Measurements from ENCODE around the gene OR6N1.

OR6N1 gene, protein sequence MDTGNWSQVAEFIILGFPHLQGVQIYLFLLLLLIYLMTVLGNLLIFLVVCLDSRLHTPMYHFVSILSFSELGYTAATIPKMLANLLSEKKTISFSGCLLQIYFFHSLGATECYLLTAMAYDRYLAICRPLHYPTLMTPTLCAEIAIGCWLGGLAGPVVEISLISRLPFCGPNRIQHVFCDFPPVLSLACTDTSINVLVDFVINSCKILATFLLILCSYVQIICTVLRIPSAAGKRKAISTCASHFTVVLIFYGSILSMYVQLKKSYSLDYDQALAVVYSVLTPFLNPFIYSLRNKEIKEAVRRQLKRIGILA

DNA sequence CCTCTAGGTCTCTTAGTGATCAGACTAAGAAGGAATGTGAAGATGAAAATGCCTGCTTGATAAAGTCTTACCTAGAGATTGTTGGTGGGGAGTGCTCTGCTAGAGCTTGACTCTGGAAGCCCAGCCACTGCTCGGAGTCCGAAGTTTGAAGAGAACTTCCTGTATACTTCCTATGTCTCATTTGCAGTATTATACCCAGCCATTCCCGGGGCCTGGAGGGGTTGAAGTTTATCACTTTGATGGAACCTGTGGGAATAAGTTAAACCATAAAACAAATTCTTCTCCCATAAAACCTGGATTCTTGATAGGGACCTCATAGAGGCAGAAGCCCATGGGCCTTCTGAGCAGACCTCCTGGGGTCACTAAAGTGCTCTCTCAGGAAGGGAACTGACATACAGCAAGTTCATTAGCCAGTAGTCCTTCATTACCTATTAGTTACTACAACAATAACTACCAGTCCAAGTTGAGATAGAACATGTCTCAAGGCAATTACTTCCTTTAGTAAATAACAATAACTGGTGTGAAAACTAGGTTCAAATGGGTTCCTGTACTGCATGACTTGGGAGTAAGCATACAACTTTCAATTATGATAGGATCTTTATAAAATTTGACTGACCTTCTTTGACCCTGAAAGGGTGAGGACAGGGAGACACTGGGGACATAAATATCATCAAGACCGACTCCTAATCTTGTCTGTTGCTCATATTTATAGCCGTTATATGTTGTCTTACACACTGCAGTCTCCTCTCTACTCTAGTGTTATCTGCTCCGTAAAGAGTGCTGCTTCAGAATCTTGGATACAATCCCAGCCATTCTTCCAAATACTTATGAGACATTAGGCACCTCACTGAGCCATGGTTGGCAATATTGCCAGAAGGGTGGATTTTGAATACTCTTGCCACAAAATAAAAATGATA lies at the start of gene OR6N1:
TSS of gene OR6N1 (minus strand) at position 246 of the 917 bp plus-strand sequence. CDS start 5,513 bp downstream, outside the sequence.
- no peak for DNase-seq

DNA sequence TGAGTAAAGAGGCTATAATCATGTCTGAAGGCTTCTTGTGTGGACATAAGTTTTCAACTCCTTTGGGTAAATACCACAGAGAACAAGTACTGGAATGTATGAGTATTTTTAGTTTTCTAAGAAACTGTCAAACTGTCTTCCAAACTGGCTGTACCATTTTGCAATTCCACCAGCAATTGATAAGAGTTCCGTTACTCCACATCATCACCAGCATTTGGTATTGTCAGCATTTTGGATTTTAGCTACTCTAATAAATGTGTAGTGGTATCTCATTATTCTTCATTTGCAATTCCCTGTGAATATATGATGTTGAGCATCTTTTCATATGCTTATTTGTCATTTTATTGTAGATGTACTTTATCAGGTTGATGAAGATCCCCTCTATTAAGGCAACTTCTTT lies 49.7 kb upstream of the OR6N1 start:
- DNase-seq, result no peak

DNA sequence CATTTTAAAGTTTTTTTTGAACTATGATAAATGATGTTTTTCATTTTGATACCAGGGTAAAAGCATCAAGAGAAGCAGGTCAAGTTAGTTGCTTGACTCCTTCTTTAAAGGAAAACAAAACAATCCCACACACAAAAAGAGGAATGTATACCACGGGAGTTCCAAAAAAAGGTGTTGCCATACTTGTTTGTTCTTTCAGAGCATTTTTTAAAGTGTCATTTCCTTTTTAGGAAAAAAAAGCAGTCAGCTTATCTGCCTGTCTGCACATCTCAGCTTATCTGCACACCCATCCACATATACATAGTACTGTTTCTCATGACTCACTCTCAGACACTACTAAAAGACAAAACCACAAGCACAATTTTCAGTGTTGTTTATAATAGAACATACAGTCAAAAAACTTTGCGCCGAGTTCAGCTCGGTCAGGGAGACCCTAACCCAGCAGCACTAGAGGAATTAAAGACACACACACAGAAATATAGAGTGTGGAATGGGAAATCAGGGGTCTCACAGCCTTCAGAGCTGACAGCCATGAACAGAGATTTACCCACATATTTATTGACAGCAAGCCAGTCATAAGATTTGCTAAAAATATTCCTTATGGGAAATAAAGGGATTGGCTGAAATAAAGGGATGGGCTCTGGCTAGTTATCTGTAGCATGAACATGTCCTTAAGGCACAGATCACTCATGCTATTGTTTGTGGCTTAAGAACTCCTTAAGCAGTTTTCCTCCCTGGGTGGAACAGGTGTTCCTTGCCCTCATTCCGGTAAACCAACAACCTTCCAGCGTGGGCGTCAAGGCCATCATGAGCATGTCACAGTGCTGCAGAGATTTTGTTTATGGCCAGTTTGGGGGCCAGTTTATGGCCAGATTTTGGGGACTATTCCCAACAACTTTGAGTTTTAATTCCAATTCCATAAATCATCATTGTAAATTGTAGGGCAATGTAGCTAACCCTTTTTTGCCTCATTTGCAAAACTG lies 47.8 kb upstream of the OR6N1 start:
- no peak for DNase-seq

DNA sequence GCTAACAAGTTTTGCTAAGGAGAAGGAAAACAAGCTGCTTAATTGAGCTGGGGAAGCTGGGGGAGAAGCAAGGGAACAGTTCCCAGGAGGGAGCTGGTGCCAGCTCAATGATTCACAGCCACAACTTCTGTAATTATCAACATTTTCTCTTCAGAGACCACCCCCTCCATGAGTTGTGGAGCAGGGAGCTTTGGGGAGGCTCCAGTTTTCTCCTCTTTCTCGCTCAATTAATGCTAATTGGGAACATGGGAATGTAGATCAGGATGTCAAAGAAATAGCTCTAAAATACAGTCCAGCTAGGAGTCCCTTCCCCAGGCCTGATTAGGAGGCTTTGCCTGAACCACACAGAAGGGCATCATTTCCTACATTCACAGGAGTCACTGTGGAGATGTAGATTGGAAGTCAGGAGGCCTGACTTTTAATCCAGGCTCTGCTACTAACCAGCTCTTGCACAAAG lies 47.0 kb upstream of the OR6N1 start:
- DNase-seq, result no peak

DNA sequence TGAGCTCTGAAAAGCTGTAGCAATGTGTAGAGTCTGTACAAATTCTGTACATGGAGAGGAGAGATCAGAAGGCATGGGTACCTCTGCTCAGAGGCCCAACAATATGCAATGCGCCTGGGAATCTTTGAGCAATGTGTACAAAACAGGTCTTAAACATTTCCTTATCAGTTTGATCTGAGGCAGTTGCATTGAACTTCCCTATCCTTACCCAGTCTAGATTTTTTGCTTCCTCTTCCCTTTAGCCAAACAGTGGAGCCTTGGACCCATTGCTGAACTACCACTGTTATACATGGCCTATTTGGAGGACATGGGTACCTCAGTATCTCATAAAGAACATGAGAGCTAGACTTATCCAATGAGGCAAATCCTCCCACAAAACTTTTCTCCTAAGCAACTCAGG lies 46.6 kb upstream of the OR6N1 start:
- no peak for DNase-seq

DNA sequence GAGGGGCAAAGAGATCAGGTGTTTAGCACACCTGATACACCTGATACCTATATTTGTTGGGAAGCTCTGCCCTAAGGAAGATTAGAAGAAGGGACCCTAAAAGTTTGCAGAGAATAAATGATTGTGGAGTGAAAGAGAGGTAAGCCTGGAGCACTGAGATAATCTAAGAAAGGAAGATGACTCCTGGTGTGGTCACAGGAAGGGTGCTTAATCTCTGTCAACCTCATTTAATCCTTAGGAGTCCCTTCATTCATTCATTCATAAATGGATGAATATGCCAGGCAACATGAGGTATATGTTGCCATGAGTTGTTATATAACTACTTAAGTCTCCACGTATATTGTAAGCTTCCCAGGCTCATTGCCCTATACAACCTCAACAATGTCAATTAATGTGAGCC lies 43.0 kb upstream of the OR6N1 start:
- DNase-seq, result no peak

DNA sequence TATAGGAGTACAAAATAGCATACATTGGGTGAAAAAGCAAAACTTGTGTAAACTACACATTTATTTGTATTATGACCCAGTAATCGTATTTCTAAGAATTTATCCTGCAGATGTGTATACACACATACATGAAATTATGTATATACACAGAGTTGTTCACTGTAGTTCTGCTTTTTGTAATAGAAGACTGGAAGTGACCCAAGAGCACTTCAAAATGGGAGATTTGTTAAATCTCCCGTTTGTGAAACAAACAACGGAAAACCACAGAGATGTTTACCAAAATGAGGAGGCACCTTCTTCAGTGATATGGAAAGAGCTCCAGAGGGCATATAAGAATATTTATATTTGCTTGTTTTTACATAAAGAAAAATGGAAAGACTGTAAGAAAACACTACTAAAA lies 41.2 kb upstream of the OR6N1 start:
- DNase-seq, result no peak

DNA sequence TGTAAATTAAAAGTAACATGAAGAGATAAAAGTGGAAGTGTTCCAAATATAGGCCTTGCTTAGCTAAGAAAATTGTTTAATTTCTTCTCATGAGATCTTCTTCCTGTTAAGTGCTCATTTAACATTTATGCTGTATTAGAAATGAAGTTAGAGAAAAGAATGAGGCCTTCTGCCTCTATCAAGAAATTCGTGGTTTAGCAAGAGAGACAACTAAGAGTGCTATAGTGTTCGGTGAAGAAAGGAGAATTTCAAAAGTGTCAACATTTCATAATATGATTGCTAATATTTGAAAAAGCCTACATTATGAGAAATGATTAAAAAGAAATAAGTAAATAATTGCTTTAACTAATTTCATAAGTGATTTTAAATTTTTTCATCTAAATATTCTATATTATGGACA lies 40.3 kb upstream of the OR6N1 start:
- no peak for DNase-seq

DNA sequence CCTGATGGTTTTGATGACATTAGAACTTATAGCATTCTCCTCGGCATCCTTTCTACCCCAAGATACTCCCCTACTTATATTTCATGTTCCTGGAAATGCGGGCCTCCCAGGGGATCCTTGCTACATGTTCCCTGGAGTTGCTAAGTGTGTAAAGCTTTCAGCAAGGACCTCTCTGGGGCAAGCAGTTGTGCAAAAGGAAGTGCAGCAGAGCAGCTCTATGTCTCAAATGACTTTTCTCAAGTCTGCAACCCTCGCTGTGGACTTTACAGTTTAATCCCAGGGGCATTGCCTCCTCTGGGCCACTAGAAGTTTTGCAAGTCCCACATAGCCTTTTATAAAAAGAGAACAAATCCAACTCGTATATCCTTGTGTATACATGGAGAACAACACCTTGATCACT lies 38.3 kb upstream of the OR6N1 start:
- DNase-seq, result no peak

DNA sequence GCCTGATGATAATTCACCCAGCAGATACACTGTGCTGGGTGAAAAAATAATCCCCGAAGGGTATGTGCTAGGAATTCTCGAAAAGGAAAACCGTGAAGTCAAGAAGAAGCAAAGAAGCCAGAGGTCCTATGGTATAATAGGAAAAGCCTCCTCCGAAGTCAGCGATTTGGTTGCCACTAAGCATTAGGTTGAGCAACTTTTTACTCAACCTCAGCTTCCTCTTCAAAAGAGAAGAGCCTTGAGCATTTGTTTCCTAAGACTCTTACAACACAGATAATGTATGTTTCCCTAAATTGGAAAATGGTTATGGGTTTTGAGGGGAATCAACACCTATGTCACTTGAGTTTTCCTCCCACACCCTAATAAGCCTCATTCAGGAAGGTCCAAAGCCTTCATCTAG lies 37.9 kb upstream of the OR6N1 start:
- DNase-seq, result no peak

DNA sequence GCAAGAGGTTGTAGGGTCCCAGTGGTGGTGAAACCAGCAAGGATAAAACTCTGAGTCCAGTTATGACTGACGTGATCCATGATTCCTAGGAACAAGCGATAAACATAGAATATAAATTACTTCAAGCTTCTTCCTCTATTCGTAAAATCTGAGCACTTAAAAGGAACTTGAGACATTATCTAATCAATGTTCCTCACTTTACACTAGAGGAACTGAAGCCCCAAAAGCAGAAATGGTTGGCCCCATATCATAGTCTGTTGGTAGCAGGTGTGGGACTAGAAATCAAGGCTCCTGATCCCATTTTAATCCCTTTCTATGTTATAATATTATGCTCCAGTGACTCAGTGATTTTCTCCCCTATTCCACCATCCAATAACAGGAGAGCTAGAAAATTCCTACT lies 37.3 kb upstream of the OR6N1 start:
- DNase-seq, result no peak

DNA sequence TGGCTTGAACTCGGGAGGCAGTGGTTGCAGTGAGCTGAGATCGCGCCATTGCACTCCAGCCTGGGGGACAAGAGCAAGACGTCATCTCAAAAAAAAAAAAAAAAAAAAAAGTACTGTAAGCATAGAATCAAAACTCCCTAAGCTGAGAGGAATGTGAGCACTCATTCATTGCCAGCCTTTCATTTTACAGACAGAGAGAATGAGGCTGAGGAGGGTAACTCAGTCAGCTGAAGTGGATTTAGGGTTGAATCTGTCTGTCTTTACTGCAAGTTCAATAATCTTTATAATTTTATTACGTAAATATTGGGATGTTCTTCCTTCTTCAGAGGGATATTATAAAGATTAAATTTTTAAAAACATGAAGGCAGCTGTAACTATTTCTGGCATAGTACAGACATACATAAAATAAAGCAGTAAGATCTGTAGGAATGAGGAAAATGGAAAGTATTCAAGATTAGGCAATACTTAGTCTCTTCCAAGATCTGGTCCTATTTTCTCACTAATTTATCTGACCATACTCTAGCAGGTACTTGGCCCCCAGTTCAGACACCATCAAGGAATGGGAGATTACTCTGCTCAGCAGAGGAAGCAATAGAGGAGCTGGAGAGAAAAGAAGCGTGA lies 35.0 kb upstream of the OR6N1 start:
- no peak for DNase-seq

DNA sequence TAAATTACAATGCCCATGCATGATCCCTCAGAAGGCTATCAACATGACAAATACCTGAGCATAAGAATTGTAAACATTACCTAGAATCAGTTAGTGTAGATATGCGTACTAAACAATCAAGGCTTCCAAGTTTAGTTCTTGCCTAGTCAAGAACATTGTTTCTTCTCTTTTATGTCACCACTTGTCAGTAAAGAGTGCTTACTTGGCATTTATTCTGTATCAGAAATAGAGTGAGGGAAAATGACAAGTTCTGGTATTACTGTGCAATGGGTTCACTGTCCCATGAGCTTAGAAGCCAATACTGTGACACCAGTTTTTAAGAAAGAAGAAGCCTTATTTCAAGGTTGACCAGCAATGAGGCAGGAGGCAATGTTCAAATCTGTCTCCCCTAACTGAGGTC lies 31.7 kb upstream of the OR6N1 start:
- no peak for DNase-seq

DNA sequence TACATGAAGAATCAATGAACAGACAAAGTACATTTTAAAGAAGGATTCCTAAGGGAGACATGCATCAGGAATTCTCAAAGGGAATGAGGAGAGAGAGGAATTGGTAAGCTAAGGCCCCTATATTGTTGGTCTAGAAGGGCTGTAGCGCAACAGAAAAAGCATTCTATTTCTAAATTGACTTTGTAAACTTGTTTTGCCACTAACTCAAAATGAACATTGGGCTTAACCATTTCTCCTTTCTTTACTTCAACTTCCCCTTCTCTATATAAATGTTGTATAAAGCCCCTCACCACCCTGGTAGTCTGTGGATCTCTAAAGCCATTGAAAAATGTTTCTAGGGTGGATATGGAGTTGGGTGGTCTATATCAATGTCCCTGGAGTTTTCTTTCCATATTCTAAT lies 29.4 kb upstream of the OR6N1 start:
- no peak for DNase-seq

DNA sequence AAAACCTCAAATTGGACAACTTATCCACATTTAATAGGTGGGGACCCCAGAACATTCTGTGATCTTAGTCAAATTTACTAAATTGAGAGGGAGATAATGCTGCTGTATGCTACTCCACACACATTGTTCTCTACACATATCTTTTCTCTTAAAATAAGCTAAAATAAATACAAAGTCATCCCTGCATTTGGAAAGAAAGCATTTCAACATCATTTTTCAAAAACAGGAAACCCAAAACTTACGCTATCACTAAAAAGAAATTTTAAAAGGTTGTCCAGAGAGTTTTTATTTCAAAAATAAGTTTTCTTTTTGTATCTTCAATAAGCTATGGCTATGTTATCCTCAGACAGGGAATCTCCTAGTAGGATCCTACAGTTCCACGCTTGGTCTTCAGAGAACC lies 28.5 kb upstream of the OR6N1 start:
- no peak for DNase-seq

DNA sequence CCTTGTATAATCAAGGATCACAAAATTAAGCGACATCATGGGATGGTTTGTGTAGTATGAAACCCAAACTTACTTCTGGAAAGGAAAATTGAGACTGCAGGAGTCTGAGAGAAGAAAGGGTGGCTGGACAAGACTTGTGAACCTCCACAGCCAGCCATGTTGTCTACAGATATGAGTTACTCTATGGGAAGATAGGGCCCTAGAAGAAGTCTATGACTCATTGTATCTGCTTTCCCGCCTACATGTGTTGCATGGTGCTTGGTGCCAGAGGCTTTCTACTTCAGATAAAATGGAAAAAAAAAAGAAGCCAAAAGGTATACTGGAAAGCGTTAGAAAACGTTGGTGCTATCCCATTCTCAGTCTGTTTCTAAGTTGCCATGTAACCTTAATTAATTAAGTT lies 27.7 kb upstream of the OR6N1 start:
- no peak for DNase-seq

DNA sequence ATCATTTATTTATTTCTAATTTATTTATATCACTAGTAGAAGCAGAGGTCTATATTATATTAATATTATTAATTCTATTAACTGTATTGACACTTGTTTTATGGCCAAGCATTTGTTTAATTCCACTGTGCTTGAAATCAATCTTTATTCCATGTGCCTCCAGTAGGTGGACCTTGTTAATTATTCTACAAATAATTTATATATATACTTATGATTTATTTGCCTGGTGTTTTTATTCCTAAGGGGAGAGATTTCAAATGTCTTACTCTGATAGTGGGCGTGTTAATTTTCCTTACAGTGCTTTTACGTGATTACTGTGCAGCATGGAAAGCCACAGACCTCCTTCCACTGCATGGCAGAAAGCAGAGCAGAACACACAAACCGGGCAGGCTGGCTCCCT lies 26.5 kb upstream of the OR6N1 start:
- no peak for DNase-seq

DNA sequence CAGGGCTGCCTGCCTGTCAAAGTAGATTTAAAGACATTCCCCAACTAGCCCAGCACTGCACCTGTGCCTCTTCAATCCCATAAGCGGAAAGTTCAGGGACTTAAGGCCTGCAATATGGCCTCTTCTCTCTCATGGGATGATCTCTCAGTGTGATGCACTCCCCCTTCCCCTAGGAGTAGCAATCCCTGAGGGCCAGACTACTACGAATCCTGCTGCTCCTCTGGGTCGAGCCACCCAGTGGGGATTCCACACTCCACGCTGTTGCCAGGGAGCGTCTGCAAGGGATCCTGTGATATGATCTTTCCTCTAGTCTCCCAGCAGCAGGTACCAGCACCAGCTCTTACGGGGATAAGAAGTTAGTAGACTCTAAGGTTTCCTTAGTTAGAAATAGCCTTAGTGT lies 22.3 kb upstream of the OR6N1 start:
- no peak for DNase-seq

DNA sequence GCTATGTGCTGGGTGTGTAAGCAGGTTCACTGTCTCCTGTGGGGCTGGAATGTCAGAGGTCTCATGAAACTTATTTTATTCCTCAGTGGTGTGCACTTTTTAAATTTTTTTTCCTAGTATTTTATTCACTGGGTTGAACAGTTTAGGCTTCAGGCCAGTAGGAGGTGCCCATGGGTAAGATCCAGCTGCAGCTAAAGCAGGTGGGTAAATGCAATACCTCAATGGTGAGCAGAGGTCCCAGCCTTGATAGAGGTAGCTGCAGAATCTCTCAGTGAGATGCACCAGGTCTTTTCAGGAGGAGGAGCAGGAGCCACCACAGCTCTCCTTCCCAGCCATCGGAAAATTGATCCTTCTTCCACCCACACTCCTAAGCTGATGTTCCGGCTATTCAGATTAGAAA lies 21.6 kb upstream of the OR6N1 start:
- DNase-seq, result no peak

DNA sequence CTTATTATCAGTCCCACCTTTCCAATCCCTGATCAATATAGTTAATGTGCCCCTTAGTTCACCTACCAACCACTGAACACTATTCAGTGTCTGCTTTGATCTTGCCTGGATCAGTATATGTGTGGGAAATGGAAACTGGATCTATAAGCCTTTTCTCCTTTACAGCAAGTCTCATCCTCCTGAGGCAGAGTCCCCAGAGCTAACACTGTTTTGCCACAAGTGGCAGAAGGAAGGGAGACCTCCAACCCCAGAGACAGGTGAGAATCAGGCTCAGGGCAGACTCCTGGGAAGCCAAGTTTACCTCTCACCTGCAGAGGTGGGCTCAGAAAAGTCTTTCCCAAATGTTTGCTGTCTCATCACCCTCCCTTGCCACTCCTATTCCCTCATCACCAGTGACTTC lies 9.1 kb upstream of the OR6N1 start, which contains the start of gene OR6N2:
TSS of gene OR6N2 (minus strand) at position 101 of the 400 bp plus-strand sequence. CDS start 3,569 bp downstream, outside the sequence.
- no peak for DNase-seq

DNA sequence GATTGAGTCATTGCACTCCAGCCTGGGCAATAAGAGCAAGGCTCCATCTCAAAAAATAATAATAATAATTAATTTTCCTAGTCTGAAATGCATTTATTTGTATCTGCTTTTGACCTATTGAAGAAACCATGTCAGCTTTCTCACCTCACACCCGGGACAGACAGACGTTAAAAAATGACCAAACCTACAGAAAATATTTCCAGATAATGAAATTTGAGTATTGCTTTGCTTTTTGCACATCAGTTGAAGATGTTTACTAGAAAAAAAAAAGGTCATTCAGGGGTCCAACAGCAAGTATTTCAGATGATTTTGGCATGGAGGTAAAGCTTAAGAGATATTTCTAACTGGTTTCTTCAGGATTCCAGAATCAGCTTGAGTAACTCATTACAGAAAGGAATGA lies 17.6 kb downstream of the OR6N1 start, which contains the start of gene OR6K6:
TSS of gene OR6K6 (plus strand) at position 301 of the 400 bp plus-strand sequence. CDS start 168 bp downstream, outside the sequence.
- DNase-seq, result no peak

DNA sequence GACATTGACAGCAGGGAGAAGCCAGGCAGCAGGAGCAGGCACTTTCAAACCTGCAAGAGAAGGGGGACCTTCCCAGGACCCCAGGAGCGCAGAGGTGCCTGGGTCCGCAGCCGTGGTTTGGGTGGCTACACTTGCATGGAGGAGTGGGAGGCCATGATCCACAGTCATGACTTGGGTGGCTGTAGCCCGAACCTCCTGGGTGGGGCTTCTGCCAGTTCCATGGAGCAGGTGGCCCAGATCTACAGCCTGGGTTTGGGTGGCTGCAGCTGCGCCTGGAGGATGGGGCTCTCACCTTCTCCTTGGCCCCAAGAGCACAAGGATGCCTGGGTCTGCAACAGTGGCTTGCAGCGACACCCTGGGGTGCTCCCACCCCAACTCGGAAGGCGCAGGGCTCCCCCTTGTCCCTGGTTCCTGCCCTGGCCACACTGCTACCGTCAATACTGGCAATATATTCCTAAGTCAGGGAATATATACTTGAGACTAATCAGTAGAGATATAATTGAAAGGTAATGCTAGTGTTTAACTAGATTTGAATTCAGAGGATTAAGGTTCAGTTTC lies 19.8 kb downstream of the OR6N1 start:
- DNase-seq, result no peak
